ENCODE data around the gene ANXA4. TPM values are rescaled to one million over a fixed set of nuclear protein-coding genes. Genes with fewer than 3 reads are reported as not detected.

Gene ANXA4
- total and polyA plus RNA-seq, 2 of the 13 experiments (the other 11 are each of a cell fraction or from before 2014, with no cell fraction given) = 155 to 168 TPM

DNA sequence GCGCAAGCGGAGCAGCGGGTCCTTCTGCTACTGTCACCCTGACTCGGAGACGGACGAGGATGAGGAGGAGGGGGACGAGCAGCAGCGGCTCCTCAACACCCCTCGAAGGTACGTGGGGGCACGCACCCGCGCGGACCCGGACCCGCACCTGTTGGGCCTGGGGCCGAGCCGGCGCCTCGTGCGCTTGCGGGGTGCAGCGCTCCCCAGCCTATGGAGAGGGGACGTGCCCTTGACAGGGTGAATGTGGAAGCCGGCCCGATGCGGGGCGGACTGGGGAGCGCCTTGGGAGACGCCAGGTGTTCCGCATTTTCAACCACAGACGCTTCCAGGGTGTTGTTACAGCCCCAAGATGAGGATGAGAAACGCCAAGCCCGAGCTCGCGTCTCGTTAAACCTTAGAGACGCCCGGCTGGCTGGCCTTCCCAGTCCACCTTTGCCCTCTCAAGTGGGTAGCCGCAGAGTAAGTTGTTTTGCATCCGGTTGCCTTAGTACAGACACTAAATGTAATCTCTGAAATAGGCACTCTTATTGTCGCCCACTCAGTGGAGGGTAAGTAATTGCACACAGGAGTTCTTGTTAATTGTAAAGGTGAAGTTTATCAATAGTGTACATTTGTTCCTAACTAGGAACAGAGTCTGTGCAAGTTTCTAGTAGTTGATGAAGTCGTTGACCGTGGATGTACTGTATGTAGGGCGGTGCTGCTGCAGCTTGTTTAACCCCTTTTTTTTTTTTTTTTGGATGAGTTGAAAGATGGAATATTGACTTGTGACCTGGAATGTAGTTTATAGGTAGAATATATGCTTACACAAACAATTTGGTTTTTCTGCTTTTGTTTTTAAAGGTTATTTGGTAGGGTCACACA, 88.3 kb downstream of the ANXA4 start (continued):
- no peak for TF ChIP-seq NFATC3 (CRISPR knock-in tag; IDR thresholded peaks at IDR 0.05)
- no peak for TF ChIP-seq KAT2B (IDR thresholded peaks at IDR 0.05; ENCODE audit: borderline replicate concordance, low read depth, low read length)
- TF ChIP-seq ARID4A (CRISPR knock-in tag; IDR thresholded peaks at IDR 0.05; ENCODE audit: borderline replicate concordance) = no peak; the same call in 1 of the 2 replicates
- no peak for TF ChIP-seq ZNF749 (CRISPR knock-in tag; IDR thresholded peaks at IDR 0.05; ENCODE audit: borderline replicate concordance)
- TF ChIP-seq, protein P1, sequence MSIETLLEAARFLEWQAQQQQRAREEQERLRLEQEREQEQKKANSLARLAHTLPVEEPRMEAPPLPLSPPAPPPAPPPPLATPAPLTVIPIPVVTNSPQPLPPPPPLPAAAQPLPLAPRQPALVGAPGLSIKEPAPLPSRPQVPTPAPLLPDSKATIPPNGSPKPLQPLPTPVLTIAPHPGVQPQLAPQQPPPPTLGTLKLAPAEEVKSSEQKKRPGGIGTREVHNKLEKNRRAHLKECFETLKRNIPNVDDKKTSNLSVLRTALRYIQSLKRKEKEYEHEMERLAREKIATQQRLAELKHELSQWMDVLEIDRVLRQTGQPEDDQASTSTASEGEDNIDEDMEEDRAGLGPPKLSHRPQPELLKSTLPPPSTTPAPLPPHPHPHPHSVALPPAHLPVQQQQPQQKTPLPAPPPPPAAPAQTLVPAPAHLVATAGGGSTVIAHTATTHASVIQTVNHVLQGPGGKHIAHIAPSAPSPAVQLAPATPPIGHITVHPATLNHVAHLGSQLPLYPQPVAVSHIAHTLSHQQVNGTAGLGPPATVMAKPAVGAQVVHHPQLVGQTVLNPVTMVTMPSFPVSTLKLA (IDR thresholded peaks at IDR 0.05) = no peak
- TF ChIP-seq ZNF557 (CRISPR knock-in tag; IDR thresholded peaks at IDR 0.05) = no peak
- TF ChIP-seq FOXC1 (CRISPR knock-in tag; IDR thresholded peaks at IDR 0.05; ENCODE audit: borderline replicate concordance) = no peak
- TF ChIP-seq ZNF468 (CRISPR knock-in tag; IDR thresholded peaks at IDR 0.05) = no peak
- TF ChIP-seq ESRRA (CRISPR knock-in tag; IDR thresholded peaks at IDR 0.05; ENCODE audit: low read depth) = no peak; the same call in none of the 2 replicates
- no peak for TF ChIP-seq TP53 (CRISPR knock-in tag; conservative IDR thresholded peaks at IDR 0.05)
- TF ChIP-seq ZFP82 (CRISPR knock-in tag; IDR thresholded peaks at IDR 0.05; ENCODE audit: borderline replicate concordance) = no peak
- TF ChIP-seq, protein P2, sequence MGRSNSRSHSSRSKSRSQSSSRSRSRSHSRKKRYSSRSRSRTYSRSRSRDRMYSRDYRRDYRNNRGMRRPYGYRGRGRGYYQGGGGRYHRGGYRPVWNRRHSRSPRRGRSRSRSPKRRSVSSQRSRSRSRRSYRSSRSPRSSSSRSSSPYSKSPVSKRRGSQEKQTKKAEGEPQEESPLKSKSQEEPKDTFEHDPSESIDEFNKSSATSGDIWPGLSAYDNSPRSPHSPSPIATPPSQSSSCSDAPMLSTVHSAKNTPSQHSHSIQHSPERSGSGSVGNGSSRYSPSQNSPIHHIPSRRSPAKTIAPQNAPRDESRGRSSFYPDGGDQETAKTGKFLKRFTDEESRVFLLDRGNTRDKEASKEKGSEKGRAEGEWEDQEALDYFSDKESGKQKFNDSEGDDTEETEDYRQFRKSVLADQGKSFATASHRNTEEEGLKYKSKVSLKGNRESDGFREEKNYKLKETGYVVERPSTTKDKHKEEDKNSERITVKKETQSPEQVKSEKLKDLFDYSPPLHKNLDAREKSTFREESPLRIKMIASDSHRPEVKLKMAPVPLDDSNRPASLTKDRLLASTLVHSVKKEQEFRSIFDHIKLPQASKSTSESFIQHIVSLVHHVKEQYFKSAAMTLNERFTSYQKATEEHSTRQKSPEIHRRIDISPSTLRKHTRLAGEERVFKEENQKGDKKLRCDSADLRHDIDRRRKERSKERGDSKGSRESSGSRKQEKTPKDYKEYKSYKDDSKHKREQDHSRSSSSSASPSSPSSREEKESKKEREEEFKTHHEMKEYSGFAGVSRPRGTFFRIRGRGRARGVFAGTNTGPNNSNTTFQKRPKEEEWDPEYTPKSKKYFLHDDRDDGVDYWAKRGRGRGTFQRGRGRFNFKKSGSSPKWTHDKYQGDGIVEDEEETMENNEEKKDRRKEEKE (IDR thresholded peaks at IDR 0.05) = no peak
- no peak for TF ChIP-seq NFE2 (CRISPR knock-in tag; IDR thresholded peaks at IDR 0.05)
- TF ChIP-seq HDAC6 (IDR thresholded peaks at IDR 0.05; ENCODE audit: low read depth, low read length) = no peak
- TF ChIP-seq U2AF2 (IDR thresholded peaks at IDR 0.05; ENCODE audit: low read depth, low read length) = no peak
- TF ChIP-seq GFI1 (CRISPR knock-in tag; IDR thresholded peaks at IDR 0.05; ENCODE audit: borderline replicate concordance) = no peak
- TF ChIP-seq JUN (CRISPR knock-in tag; IDR thresholded peaks at IDR 0.05) = no peak
- no peak for TF ChIP-seq ZFP37 (CRISPR knock-in tag; IDR thresholded peaks at IDR 0.05; ENCODE audit: borderline replicate concordance)
- TF ChIP-seq ZNF20 (CRISPR knock-in tag; IDR thresholded peaks at IDR 0.05) = no peak
- TF ChIP-seq FOXK1 (CRISPR knock-in tag; IDR thresholded peaks at IDR 0.05; ENCODE audit: borderline replicate concordance, low read depth) = no peak
- no peak for TF ChIP-seq ZNF251 (CRISPR knock-in tag; IDR thresholded peaks at IDR 0.05)
- no peak for TF ChIP-seq SP140L (CRISPR knock-in tag; IDR thresholded peaks at IDR 0.05; ENCODE audit: borderline replicate concordance)

Measured in HepG2 (cell line).